ENCODE data around the gene CACNA1H.
"Not testable (repeated sequence)": the region's sequence is repeated elsewhere in the genome, so short reads cannot be mapped to it uniquely, and the experiment has no call there.

Gene CACNA1H

GRCh38 chr16:1230471-1231212 is 77.7 kb downstream of the CACNA1H start:
- DNase-seq = not testable (repeated sequence)

GRCh38 chr16:1231301-1231700 is 78.4 kb downstream of the CACNA1H start:
- DNase-seq = not testable (repeated sequence)

GRCh38 chr16:1232049-1232748 is 79.3 kb downstream of the CACNA1H start:
- DNase-seq = not testable (repeated sequence)

GRCh38 chr16:1236659-1237058 is 83.8 kb downstream of the CACNA1H start:
- not testable (repeated sequence) for DNase-seq

GRCh38 chr16:1237990-1238389 is 85.1 kb downstream of the CACNA1H start:
- no peak for DNase-seq

GRCh38 chr16:1238909-1239308 is 86.0 kb downstream of the CACNA1H start:
- DNase-seq = not testable (repeated sequence)

GRCh38 chr16:1239575-1239974 is 86.7 kb downstream of the CACNA1H start:
- not testable (repeated sequence) for DNase-seq

GRCh38 chr16:1240436-1240835 is 87.5 kb downstream of the CACNA1H start, which contains the start of gene TPSAB1:
Gene TPSAB1 (plus strand): TSS chr16:1240705. CDS start chr16:1240939, 234 bp downstream.
- not testable (repeated sequence) for DNase-seq

GRCh38 chr16:1241081-1241480 is 88.2 kb downstream of the CACNA1H start:
- DNase-seq = not testable (repeated sequence)

GRCh38 chr16:1243363-1243762 is 90.5 kb downstream of the CACNA1H start:
- DNase-seq = not testable (repeated sequence)

- not testable (repeated sequence) for DNase-seq
Measured at GRCh38 chr16:1243907-1244850, 91.3 kb downstream of the CACNA1H start.

- DNase-seq = no peak
Measured at GRCh38 chr16:1244881-1245280, 92.0 kb downstream of the CACNA1H start.

GRCh38 chr16:1245452-1246020 is 92.6 kb downstream of the CACNA1H start:
- no peak for DNase-seq

GRCh38 chr16:1247903-1248537 is 95.1 kb downstream of the CACNA1H start:
- not testable (repeated sequence) for DNase-seq

- DNase-seq = not testable (repeated sequence)
Measured at GRCh38 chr16:1249031-1249755, 96.3 kb downstream of the CACNA1H start.

GRCh38 chr16:1253701-1254364 is 100.9 kb downstream of the CACNA1H start:
- not testable (repeated sequence) for DNase-seq

GRCh38 chr16:1254821-1255220 is 101.9 kb downstream of the CACNA1H start:
- DNase-seq = not testable (repeated sequence)

GRCh38 chr16:1255276-1256122 is 102.6 kb downstream of the CACNA1H start, which contains the start of gene TPSD1:
Gene TPSD1 (plus strand): TSS chr16:1256069. CDS start chr16:1256281, 212 bp downstream.
- DNase-seq = not testable (repeated sequence)

- not testable (repeated sequence) for DNase-seq
Measured at GRCh38 chr16:1256296-1256873, 103.5 kb downstream of the CACNA1H start.
